Activated T-cell treated with anti-CD3 and anti-CD28 coated beads, Interleukin-2, amount 50 U/mL, for 48 hours (primary cell): ENCODE data around the gene LRRN3.

ENCODE experiments used
- DNase-seq, 2 experiments: peaks; one replicate each; pipeline ENCODE4 v3.0.0-alpha.2; 2020

LRRN3 gene

DNA sequence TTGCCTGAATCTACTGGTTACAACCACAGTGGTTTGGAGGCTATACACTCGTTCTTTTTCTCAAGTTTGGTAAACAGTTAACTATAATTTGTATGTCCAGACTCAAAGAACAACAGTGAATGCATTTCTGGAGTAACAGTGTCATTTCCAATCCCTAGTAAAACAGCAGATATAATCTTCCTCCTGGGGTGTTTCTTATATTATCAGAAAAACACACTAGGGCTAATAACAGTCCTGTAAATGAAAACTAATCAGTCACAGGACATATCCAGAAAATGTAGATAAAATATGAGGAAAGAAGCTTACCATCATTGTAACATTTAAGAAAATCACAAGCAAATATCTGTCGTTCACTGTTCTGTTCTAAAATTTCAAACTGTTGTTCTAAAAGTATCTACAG lies 82.6 kb downstream of the LRRN3 start:
- no peak for DNase-seq

DNA sequence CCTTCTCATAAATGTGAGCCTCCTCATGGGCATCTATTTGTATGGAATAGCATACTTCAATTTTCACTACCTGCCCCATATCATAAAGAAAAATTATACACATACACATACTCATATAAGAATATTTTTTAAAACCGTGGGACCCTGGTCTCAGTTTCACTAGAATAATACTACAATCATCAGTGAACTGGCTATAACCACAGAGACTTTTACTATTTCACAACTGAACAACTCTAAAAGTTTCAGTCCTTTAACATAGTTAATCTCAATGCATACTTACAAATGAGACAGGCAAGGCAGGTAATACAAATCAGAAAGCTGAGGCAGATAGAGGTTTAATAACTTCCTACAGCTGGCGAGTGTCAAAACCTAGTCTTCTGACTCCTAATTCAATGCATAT lies 83.1 kb downstream of the LRRN3 start:
- no peak for DNase-seq

- DNase-seq = no peak
These were observed 83.6 kb downstream of the LRRN3 start for GRCh38 chr7:111174510-111174909.
